Gastroesophageal sphincter (tissue), 4 donors: Measurements from ENCODE around the gene ENHO. TPM values are rescaled to one million over a fixed set of nuclear protein-coding genes. Genes with fewer than 3 reads are reported as not detected.

Experiments
- ATAC-seq: fragments of 150-250 bp; one replicate; pipeline ENCODE4 v1.9.1; 2016; ENCODE audit warnings: mild to moderate bottlenecking, moderate library complexity
- H3K27ac ChIP-seq, 4 donors: fragments of 200-600 bp; sonication (generic) in 3 of 4; 1 replicate in 3 of 4; 2 replicates in 1 of 4; pipeline ENCODE4 v1.5.1; 2016 to 2019
- H3K27me3 ChIP-seq: fragments of 200-600 bp; sonication (generic); one replicate; pipeline ENCODE4 v1.5.1; 2019
- H3K36me3 ChIP-seq, 2 donors: fragments of 200-600 bp; sonication (generic); one replicate each; pipeline ENCODE4 v1.5.1; 2019; ENCODE audit warnings: control low read depth in 1 of 2
- H3K4me1 ChIP-seq, 3 donors: fragments of 200-600 bp; sonication (generic); 1 replicate in 2 of 3; 2 replicates in 1 of 3; pipeline ENCODE4 v1.5.1; 2016 to 2019; ENCODE audit warnings: control low read depth in 2 of 3
- H3K4me3 ChIP-seq, 2 donors: fragments of 200-600 bp; sonication (generic); one replicate each; pipeline ENCODE4 v1.5.1; 2019; ENCODE audit warnings: mild to moderate bottlenecking in 1 of 2, moderate library complexity in 1 of 2
- H3K9me3 ChIP-seq, 3 donors: fragments of 200-600 bp; sonication (generic); one replicate each; pipeline ENCODE4 v1.5.1; 2017 to 2019; ENCODE audit warnings: control low read depth in 2 of 3
- EP300 ChIP-seq: sonication (generic); formaldehyde crosslinking; IDR thresholded peaks from one replicate; pipeline ENCODE4 v1.6.1; 2017; ENCODE audit warnings: antibody characterized with exemption, mild to moderate bottlenecking
- POLR2A ChIP-seq, 2 donors: fragments of 450-650 bp; IDR thresholded peaks; one replicate each; pipeline ENCODE4 v1.6.1; 2017; ENCODE audit warnings: antibody characterized with exemption in 2 of 2, mild to moderate bottlenecking in 2 of 2, moderate library complexity in 1 of 2
- POLR2AphosphoS5 ChIP-seq: sonication (generic); formaldehyde crosslinking; IDR thresholded peaks from one replicate; pipeline ENCODE4 v1.6.1; 2017; ENCODE audit warnings: antibody characterized with exemption
- WGBS, 2 donors: methylation state at CpG; one replicate each; pipeline ENCODE4 v1.1.5; 2018; ENCODE audit warnings: low coverage in 1 of 2; 5-methylcytosine and 5-hydroxymethylcytosine counted together
- total RNA-seq, 4 donors: library from RNA; depleted of rRNA; stranded (reverse); fragments of >200 nt; gene quantifications; one replicate each; pipeline ENCODE4 v1.1.0, GENCODE V29; 2016
- TF ChIP-seq, protein P1 (sequence below), 4 experiments: fragments of 200-600 bp in 2 of 4; fragments of 450-650 bp in 2 of 4; sonication (generic) in 1 of 4; IDR thresholded peaks; one replicate each; pipeline ENCODE4 v1.5.1; 2017 to 2019; ENCODE audit warnings: antibody characterized with exemption in 4 of 4, mild to moderate bottlenecking in 2 of 4, moderate library complexity in 2 of 4

ENHO gene
- total RNA-seq, 4 donors from 2014 or later = 0.30 to 1.1 (median 0.31) TPM; not detected in 1

DNA sequence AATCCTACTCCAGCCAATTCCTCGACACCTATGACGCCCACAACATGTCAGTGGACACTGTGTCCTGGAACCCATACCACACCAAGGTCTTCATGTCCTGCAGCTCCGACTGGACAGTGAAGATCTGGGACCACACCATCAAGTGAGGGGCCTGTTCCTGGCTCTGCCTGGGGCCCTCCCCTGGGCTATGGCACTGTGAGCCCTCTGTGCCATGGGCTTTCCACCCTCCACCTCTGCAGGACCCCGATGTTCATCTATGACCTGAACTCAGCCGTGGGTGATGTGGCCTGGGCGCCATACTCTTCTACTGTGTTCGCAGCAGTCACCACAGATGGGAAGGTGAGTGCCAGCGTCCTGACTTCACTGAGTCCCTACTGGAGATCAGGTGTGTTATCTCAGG lies 8.4 kb downstream of the ENHO start:
- H3K9me3 ChIP-seq = no peaks in the 10 kb centered on the region
- TF ChIP-seq EP300 = no peak
- TF ChIP-seq POLR2AphosphoS5 = no peak
- TF ChIP-seq, protein P1, sequence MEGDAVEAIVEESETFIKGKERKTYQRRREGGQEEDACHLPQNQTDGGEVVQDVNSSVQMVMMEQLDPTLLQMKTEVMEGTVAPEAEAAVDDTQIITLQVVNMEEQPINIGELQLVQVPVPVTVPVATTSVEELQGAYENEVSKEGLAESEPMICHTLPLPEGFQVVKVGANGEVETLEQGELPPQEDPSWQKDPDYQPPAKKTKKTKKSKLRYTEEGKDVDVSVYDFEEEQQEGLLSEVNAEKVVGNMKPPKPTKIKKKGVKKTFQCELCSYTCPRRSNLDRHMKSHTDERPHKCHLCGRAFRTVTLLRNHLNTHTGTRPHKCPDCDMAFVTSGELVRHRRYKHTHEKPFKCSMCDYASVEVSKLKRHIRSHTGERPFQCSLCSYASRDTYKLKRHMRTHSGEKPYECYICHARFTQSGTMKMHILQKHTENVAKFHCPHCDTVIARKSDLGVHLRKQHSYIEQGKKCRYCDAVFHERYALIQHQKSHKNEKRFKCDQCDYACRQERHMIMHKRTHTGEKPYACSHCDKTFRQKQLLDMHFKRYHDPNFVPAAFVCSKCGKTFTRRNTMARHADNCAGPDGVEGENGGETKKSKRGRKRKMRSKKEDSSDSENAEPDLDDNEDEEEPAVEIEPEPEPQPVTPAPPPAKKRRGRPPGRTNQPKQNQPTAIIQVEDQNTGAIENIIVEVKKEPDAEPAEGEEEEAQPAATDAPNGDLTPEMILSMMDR (IDR thresholded peaks at IDR 0.05) = no peak
- no peak for TF ChIP-seq POLR2A (IDR thresholded peaks at IDR 0.05)
- no peaks in the 10 kb centered on the region for H3K36me3 ChIP-seq
- H3K27ac ChIP-seq = no peak overlapping the region
- H3K4me3 ChIP-seq = no peak overlapping the region
- H3K27me3 ChIP-seq = no peaks in the 10 kb centered on the region
- WGBS, 2 donors = no CpG with 5 or more reads among the region's 8 CpGs
- ATAC-seq = no peak
- H3K4me1 ChIP-seq = peaks cover 0 to 7% (median 0%) of the 10 kb centered on the region in 3 donors

- Histone ChIP-seq H3K4me1 (peaks cover 0 to 7% (median 0%) of the 10 kb centered on the region in 3 donors), H3K36me3 (no peaks in the 10 kb centered on the region), H3K4me3 (no peak overlapping the region), H3K27ac (no peak overlapping the region), H3K9me3 (no peaks in the 10 kb centered on the region), H3K27me3 (no peaks in the 10 kb centered on the region)
- ATAC-seq = no peak
- WGBS, 2 donors = 59% methylated on average over 2 of the region's 2 CpGs; no CpG with 5 or more reads in 1 of the 2 donors
- TF ChIP-seq EP300 (no peak), POLR2A (IDR thresholded peaks at IDR 0.05) (no peak), POLR2AphosphoS5 (no peak)
- TF ChIP-seq, protein P1 (IDR thresholded peaks at IDR 0.05) = no peak
Measured at GRCh38 chr9:34513567-34514214, 9.1 kb downstream of the ENHO start.

DNA sequence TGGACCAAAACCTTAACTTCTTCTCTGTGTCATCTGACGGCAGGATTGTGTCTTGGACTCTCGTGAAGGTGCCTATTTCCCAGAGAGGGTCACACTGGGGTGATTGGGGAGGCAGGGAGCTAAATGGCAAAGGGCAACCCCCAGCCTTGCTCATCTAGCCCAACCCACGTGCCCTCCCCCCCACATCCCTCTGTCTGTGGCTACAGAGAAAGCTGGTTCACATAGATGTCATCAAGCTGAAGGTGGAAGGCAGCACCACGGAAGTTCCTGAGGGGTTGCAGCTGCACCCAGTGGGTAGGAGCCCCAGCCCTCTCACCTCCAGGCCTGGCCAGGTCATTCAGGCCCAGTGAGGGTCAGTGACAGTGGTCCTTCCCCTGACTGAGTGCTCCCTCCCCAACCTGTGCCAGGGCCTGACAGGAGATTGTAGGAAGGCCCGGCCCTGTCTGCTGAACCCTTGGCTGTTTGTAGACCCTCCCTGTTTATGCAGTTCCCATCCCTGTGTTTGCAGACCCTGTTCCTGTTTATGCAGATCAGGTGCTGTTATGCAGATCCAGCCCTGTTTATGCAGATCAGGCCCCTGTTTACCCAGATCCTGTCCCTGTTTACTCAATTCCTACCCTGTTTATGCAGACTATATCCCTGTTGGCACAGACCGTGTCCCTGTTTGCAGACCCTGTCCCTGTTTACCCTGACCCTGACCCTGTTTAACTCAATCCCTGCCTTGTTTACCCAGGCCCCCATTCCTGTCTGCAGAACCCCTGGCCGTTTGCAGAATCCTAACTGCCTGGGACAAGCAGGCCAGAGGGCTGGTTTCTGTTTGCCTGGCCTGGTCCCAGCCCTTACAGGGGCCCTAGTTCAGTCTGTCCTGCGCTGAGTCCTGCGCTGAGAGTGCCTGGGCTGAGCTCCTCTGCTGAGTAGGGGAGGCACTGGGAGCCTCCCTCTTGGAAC lies 10.4 kb downstream of the ENHO start:
- no peaks in the 10 kb centered on the region for H3K36me3 ChIP-seq
- H3K9me3 ChIP-seq = no peaks in the 10 kb centered on the region
- no peaks in the 10 kb centered on the region for H3K27me3 ChIP-seq
- no peak overlapping the region for H3K4me3 ChIP-seq
- H3K4me1 ChIP-seq = peaks cover 0 to 7% (median 0%) of the 10 kb centered on the region in 3 donors
- no peak overlapping the region for H3K27ac ChIP-seq
- TF ChIP-seq POLR2AphosphoS5 (no peak), EP300 (no peak), POLR2A (IDR thresholded peaks at IDR 0.05) (no peak)
- TF ChIP-seq, protein P1 (IDR thresholded peaks at IDR 0.05) = no peak
- WGBS, 2 donors = 51% methylated on average over 4 of the region's 9 CpGs; no CpG with 5 or more reads in 1 of the 2 donors
- ATAC-seq = no peak

DNA sequence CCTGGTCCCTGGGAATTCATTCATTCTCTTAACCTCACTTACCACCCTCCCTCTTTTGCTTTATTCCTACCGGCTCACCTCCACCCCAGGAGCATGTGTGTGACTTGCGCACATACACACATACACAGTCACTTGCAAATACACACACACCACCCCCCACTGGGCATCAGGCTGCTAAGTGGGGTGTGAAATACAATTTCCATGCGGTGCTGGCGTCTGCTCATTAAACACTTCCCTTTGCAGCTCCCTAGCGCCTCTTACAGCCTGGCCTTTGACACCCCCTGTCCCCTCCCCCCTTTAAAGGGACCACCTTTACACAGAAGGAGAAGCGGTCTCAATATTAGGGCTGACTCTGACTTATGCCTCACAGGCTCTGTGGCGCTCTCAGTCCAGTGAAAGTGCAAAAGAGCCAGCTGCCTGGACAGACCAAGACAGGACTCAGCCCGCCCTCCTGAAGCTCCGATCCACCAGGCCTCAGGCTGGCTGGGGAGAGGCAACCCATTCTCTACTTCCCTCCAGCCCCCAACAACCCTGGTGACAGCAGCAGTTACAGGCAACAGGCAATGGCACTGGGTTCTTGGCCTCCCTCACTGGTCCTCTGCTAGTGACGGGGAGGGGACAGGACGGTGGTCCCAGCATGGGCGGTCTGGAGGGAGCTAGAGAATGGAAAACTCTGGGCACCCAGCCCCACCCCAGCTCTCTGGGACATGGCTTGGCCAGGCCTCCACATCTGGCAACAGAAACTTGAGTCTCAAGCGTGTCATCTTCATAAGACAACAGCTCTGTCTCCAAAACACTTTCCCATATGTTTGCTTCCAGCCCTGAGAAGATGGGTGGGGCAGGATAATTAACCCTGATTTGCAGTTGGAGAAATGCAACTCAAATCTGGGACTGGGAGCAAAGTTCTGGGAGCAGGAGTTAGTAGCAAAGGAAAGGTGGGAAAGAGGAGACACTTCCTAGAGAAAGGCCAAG lies 12.0 kb downstream of the ENHO start:
- TF ChIP-seq POLR2A (IDR thresholded peaks at IDR 0.05) = no peak
- no peak for TF ChIP-seq EP300
- no peak for TF ChIP-seq POLR2AphosphoS5
- TF ChIP-seq, protein P1 (IDR thresholded peaks at IDR 0.05) = no peak
- Histone ChIP-seq H3K36me3 (no peaks in the 10 kb centered on the region), H3K4me3 (no peak overlapping the region), H3K27me3 (no peaks in the 10 kb centered on the region), H3K27ac (no peak overlapping the region), H3K4me1 (peaks cover 0 to 7% (median 0%) of the 10 kb centered on the region in 3 donors), H3K9me3 (no peaks in the 10 kb centered on the region)
- no peak for ATAC-seq
- 56 to 63% methylated on average over 5 to 8 of the region's 13 CpGs for WGBS, 2 donors
